HepG2 (cell line): ENCODE measurements around the gene COBLL1. TPM values are rescaled to one million over a fixed set of nuclear protein-coding genes. Genes with fewer than 3 reads are reported as not detected.
A peak's percentile ranks its signal among the peaks of the same experiment; 100 is the strongest.

Experiments used
- EHMT2 ChIP-seq: fragments of 200-600 bp; sonication (generic); IDR thresholded peaks from 2 replicates; pipeline ENCODE4 v1.7.0; 2017; ENCODE audit warnings: antibody characterized with exemption, low read depth, low read length, borderline replicate concordance
- FOXA3 ChIP-seq: IDR thresholded peaks from 2 replicates; pipeline ENCODE4 v1.6.1; 2016; ENCODE audit warnings: missing genetic modification reagents, missing compliant biosample characterization
- FOXP4 ChIP-seq: sonication (generic); formaldehyde crosslinking; IDR thresholded peaks from 2 replicates; pipeline ENCODE4 v1.4.0; 2020; ENCODE audit warnings: missing genetic modification reagents
- GATA4 ChIP-seq: sonication (generic); IDR thresholded peaks from 2 replicates; pipeline ENCODE4 v1.6.1; 2016; ENCODE audit warnings: antibody characterized with exemption, low read depth, borderline replicate concordance
- KLF12 ChIP-seq: sonication (generic); formaldehyde crosslinking; IDR thresholded peaks from 2 replicates; pipeline ENCODE4 v1.4.0; 2020; ENCODE audit warnings: missing genetic modification reagents, borderline replicate concordance
- NR2F2 ChIP-seq: IDR thresholded peaks from 2 replicates; pipeline ENCODE4 v1.6.1; 2012; ENCODE audit warnings: low read depth, inconsistent platforms, borderline replicate concordance
- NR2F6 ChIP-seq, 2 experiments: IDR thresholded peaks; 2 replicates each; pipeline ENCODE4 v1.6.1; 2016; ENCODE audit warnings: antibody characterized with exemption in 1 of 2, mild to moderate bottlenecking in 1 of 2
- RARA ChIP-seq: IDR thresholded peaks from 2 replicates; pipeline ENCODE4 v1.6.1; 2016; ENCODE audit warnings: missing genetic modification reagents, missing compliant biosample characterization
- TBL1XR1 ChIP-seq: fragments of 150-350 bp; IDR thresholded peaks from 2 replicates; pipeline ENCODE4 v1.6.1; 2014; ENCODE audit warnings: borderline replicate concordance, low read length; ENCODE audit not compliant: partially characterized antibody
- ZMYM3 ChIP-seq: sonication (generic); formaldehyde crosslinking; IDR thresholded peaks from 2 replicates; pipeline ENCODE4 v1.5.1; 2020; ENCODE audit warnings: mild to moderate bottlenecking, missing genetic modification reagents
- ZNF142 ChIP-seq: sonication (generic); formaldehyde crosslinking; IDR thresholded peaks from 2 replicates; pipeline ENCODE4 v1.4.0; 2020; ENCODE audit warnings: missing genetic modification reagents
- ZNF362 ChIP-seq: sonication (generic); formaldehyde crosslinking; IDR thresholded peaks from 2 replicates; pipeline ENCODE4 v1.4.0; 2020; ENCODE audit warnings: missing genetic modification reagents, mild to moderate bottlenecking, borderline replicate concordance
- ZNF503 ChIP-seq: sonication (generic); formaldehyde crosslinking; IDR thresholded peaks from 2 replicates; pipeline ENCODE4 v1.4.0; 2020; ENCODE audit warnings: missing genetic modification reagents
- polyA plus RNA-seq, 8 experiments: library from polyadenylated mRNA; depleted of rRNA in 3 of 8; stranded (reverse) in 7 of 8; unstranded in 1 of 8; fragments of >200 nt; fragmentation: Illumina TruSeq in 4 of 8; extraction: Trizol in 4 of 8; gene quantifications; 2 replicates each; pipeline versions ENCODE4 v1.2.1 to v1.2.3, GENCODE V29; 2011 to 2016; ENCODE audit warnings: low read depth in 4 of 8, missing spikeins in 1 of 8, mixed read lengths in 1 of 8; ENCODE audit not compliant: insufficient read depth in 1 of 8
- total RNA-seq, 5 experiments: library from RNA; depleted of rRNA; stranded (reverse); fragments of >200 nt; fragmentation: Illumina TruSeq; extraction: Trizol; gene quantifications; 2 replicates each; pipeline ENCODE4 v1.2.3, GENCODE V29; 2016; ENCODE audit warnings: low read depth in 1 of 5

Gene COBLL1
- total and polyA plus RNA-seq, 2 of the 13 experiments (the other 11 are each of a cell fraction or from before 2014, with no cell fraction given), result 32.6 to 86.8 TPM

DNA sequence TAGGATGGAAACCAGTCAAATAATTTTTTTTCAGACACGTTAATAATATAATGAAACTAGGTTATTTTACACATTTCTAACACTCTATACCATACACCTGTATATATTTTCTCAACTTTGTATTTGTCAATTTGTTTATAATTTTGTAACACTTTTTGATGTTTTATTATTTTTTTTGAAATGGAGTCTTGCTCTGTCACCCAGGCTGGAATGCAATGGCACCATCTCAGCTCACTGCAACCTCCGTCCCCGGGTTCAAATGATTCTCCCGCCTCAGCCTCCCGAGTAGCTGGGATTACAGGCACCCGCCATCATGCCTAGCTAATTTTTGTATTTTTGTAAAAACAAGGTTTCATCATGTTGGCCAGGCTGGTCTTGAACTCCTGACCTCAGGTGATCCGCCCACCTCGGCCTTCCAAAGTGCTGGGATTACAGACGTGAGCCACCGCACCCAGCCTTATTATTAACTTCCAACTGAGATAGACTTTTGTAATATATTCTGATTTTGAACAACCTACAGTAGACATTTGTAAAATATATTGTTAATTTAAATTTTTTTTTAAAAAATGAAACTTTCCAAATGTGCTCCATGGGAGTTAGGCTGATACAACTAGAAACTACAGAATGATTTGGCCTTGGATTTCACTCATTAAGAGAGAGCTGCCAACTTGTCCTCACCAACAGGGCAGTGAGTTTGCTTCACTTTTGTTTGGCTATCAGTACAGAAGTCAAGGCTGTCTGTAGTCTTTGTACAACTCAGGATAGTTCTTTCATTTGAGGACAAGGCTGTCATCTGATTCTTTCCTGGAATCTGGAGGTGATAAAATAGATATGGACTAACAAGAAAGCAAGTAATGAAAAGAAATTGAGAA is 33.9 kb upstream of the COBLL1 start (continued):
- TF ChIP-seq ZNF142 (CRISPR knock-in tag) (0 out of 2 replicates have a peak, but pooled peaks have one; percentile 19), ZNF362 (CRISPR knock-in tag) (no peak; the same call in 1 of the 2 replicates), FOXA3 (peak; percentile 74), NR2F2 (peak; percentile 52; the same call in 1 of the 2 replicates), ZMYM3 (CRISPR knock-in tag) (peak; percentile 51; the same call in 1 of the 2 replicates), FOXP4 (CRISPR knock-in tag) (peak; percentile 22; the same call in 1 of the 2 replicates), TBL1XR1 (peak; percentile 22), ZNF503 (CRISPR knock-in tag) (peak; percentile 78), NR2F6 (IDR thresholded peaks at IDR 0.05) (peak; percentile 65; the same call in 1 of the 2 replicates), NR2F6 (CRISPR knock-in tag; IDR thresholded peaks at IDR 0.05) (peak; percentile 43; the same call in 1 of the 2 replicates), KLF12 (CRISPR knock-in tag) (no peak), GATA4 (peak; percentile 50; the same call in 1 of the 2 replicates), RARA (CRISPR knock-in tag) (peak; percentile 78), EHMT2 (peak; percentile 92)
